HL-60/S4 treated with retinoic acid at 250 ng/mL for 4 days and 3 days (cell line): Measurements from ENCODE around the gene KLF12.

Experiments used
- in situ Hi-C: fragments of 300-500 bp; cut with MboI; formaldehyde crosslinking; loops from 2 replicates; pipeline ENCODE4 v1.7.0; 2022; ENCODE audit warnings: low sequenced_read_pairs

Gene KLF12

DNA sequence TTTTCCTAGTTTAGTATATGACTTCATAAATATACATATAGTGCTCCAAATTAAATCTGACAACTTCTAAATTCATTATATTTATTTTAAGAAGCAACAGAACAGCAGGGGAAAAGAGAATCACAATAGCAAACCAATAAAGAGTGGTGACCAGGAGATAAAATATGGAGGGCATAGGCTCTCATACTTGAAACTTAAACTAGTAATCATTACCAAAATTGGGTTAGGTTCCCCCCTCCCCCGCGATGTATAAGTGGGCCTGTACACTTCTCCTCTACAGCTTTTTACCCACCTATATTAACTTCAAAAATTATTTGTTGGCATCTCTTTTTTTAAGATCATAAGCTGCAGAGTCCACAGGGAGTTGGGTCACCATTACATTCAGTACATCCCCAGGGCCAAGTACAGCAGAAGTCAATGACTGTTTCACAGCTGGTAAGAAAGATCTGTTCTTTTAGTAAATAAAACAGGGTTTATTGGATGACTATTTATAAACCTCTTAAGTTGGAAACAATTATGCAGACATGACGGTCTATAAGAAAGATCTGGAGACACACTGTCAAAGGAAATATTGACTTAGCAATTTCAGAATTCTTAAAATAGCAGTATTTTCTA, 29.4 kb downstream of the KLF12 start:
- in situ Hi-C loops: no loop called here

DNA sequence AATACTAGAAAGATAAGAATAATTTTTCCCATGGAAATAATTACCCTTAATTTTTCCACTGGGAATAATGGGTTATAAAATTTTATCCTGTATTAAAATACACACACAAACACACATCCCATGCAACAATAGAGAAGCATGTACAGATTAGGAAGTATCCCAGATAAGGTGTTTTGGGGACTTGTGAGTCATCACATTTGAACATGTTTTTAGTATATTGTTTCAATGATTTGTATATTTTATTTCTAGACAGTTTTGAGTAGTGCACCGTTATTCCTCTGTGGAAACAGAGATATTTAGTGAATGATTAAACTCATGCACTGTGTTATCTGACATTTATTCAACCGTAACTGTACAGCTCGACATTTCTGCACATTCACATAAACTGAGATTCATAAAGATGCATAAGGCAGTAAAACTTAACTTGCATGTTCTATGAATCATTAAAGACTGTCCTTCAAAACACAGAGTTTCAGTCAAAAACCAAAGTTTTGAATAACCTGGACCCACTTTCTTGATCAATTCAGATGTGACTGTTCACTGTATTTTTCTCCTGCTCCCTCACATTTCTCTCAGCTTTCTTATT, 30.1 kb downstream of the KLF12 start:
- in situ Hi-C loops: no loop called here

DNA sequence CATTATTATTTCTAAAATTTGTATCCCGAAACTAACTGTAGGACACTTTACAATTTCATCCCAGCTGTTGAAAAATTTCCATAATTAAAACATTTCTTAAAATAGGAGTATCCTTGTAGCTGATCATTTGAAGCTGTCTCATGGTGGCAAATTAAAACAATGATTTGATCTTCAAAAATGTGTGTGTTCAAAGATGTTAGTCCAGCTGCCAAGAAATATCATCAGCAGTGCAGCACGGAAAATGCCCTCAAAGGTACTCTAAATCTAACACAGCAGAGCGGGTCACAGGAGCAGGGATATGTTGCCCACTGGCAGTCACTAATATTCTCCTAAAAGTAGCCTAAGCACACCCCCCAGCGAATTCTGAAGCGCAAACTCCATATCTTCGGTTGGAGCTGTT, 31.0 kb downstream of the KLF12 start:
- in situ Hi-C loops: no loop called here

DNA sequence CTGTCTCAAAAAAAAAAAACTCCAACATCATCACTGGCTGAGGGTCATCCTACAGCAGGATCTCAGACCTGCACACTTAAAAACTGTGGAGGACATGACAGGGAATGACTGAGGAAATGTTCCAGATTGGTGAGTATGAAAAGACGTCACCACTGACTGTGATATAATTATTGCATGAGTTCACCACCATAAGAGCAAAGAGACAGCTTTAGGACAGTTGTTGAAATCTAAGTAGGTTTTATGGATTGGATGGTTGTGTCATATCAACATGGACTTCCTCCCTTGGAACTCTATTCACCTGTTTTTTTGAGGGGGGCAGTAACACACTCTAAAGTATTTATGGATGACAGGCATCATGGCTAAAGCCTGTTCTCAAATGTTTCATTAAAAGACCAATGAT, 31.5 kb downstream of the KLF12 start:
- in situ Hi-C loops: no loop called here

DNA sequence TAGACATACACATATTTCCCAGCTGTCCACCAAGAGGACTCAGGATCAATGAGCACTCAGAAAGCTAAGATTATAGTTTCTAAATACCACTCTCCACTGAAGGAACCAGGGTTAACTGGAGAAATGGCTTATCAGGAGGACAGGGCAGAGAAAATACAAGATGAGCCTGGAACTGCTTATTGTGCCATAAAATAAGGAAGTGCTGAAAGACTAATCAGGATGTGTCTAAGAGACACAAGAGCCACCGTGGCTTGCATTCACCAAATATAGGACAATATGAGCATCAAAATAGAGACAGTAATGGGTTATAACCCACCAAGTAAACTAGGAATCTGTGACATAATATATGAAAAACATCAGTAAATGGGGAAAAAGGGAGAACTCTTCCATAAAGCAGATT, 32.8 kb downstream of the KLF12 start:
- in situ Hi-C loops: no loop called here

DNA sequence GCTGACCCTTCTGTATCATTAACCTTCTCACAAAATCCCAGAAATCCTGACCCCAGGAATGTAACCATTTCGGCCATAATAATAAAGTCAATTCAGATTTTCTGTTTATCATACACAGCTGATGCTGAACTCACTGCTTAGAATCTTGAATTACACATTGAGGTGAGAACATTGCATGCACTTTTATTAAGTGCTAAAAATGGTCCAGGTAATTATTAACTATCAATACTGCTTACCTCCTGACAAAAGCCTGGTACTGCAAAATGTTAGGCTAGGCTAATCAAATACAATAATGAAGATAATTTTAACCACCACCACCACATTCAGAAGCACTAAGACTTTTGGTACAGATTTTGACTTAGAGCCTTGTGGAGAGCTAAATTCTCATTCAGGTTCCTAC, 36.1 kb downstream of the KLF12 start:
- in situ Hi-C loops: no loop called here

GRCh38 chr13:74097116-74097515, 37.1 kb downstream of the KLF12 start:
- in situ Hi-C loops: no loop called here

- in situ Hi-C loops: no loop called here
Observed at GRCh38 chr13:74093691-74094090, 40.5 kb downstream of the KLF12 start.

DNA sequence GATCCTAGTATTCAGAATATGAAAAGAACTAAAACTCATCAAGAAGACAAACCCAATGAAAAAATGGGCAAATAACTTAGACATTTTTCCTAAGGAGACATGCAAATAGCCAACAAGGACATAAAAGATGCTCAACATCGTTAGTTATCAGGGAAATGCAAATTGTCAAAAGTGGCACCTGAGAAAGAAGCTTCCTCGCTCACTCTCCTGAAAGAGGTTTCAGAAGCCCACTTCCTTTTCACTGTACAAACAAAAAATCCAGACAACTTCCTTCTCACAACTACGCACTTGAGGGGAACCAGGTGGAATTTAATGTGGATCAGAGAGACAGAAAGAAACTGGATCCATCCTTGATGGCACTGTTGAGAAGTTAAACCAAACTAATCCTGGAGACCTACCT, 41.5 kb downstream of the KLF12 start:
- in situ Hi-C loops: no loop called here

GRCh38 chr13:74090869-74091605, 43.2 kb downstream of the KLF12 start:
- in situ Hi-C loops: no loop called here

GRCh38 chr13:74090397-74090796, 43.8 kb downstream of the KLF12 start:
- in situ Hi-C loops: no loop called here

GRCh38 chr13:74087357-74087756, 46.8 kb downstream of the KLF12 start:
- in situ Hi-C loops: no loop called here
